A673 (cell line): ENCODE data around the gene RASGRF1. TPM values are rescaled to one million over a fixed set of nuclear protein-coding genes. Genes with fewer than 3 reads are reported as not detected.

ENCODE experiments used
- BruUV-seq: library from RNA; stranded (reverse); fragments of 400-500 nt; replicated peaks from 2 replicates; lab custom pipeline; 2021; lab: Mats Ljungman, UMichigan
- CTCF ChIA-PET: fragments of 300-600 bp; sonication (Branson Sonifier 250); formaldehyde crosslinking; loops from one replicate; lab custom pipeline; 2022; ENCODE audit warnings: antibody characterized with exemption; lab: Charles Lee
- POLR2A ChIA-PET: fragments of 300-600 bp; sonication (Branson Sonifier 250); formaldehyde crosslinking; loops from one replicate; lab custom pipeline; 2022; ENCODE audit warnings: antibody characterized with exemption; ENCODE audit not compliant: low non-redundant PET; lab: Charles Lee
- DNase-seq: peaks from one replicate; pipeline ENCODE4 v3.0.0-alpha.2; 2015; ENCODE audit warnings: low spot score
- H3K27ac ChIP-seq: fragments of 200-600 bp; sonication (generic); 2 replicates; pipeline ENCODE4 v1.5.1; 2016; ENCODE audit warnings: mixed run types, low read depth, mild to moderate bottlenecking, mixed read lengths, antibody characterized with exemption, low read length; ENCODE audit not compliant: poor library complexity, severe bottlenecking
- H3K27me3 ChIP-seq: fragments of 200-600 bp; sonication (generic); replicated peaks from 2 replicates; pipeline ENCODE4 v1.6.1; 2017; ENCODE audit warnings: mixed run types, low read depth, mild to moderate bottlenecking, mixed read lengths, antibody characterized with exemption, low read length; ENCODE audit not compliant: insufficient read depth, poor library complexity
- H3K36me3 ChIP-seq: fragments of 200-600 bp; sonication (generic); 2 replicates; pipeline ENCODE4 v1.6.1; 2016; ENCODE audit warnings: mixed run types, mild to moderate bottlenecking, mixed read lengths, antibody characterized with exemption, low read length; ENCODE audit not compliant: insufficient read depth, poor library complexity, severe bottlenecking
- H3K4me1 ChIP-seq: fragments of 200-600 bp; sonication (generic); 2 replicates; pipeline ENCODE4 v1.6.1; 2017; ENCODE audit warnings: mixed run types, mild to moderate bottlenecking, mixed read lengths, antibody characterized with exemption, low read length; ENCODE audit not compliant: insufficient read depth, poor library complexity, severe bottlenecking
- H3K4me3 ChIP-seq: fragments of 200-600 bp; sonication (generic); 2 replicates; pipeline ENCODE4 v1.5.1; 2016; ENCODE audit warnings: low read depth, mixed run types, mild to moderate bottlenecking, mixed read lengths, low read length; ENCODE audit not compliant: poor library complexity, severe bottlenecking
- H3K9me3 ChIP-seq: fragments of 200-600 bp; sonication (generic); 2 replicates; pipeline ENCODE4 v1.6.1; 2016; ENCODE audit warnings: mixed run types, low read depth, mild to moderate bottlenecking, mixed read lengths, antibody characterized with exemption, low read length; ENCODE audit not compliant: poor library complexity, severe bottlenecking
- CTCF ChIP-seq: fragments of 300-800, 200-600 bp; sonication (generic); conservative IDR thresholded peaks from 2 replicates; pipeline ENCODE4 v1.5.1; 2017; ENCODE audit warnings: low read depth, mild to moderate bottlenecking, antibody characterized with exemption, low read length, moderate library complexity, mixed read lengths
- EZH2 ChIP-seq: fragments of 200-600 bp; sonication (generic); IDR thresholded peaks from 2 replicates; pipeline ENCODE4 v1.6.1; 2017; ENCODE audit warnings: borderline replicate concordance, low read depth, mild to moderate bottlenecking, mixed read lengths, antibody characterized with exemption, low read length; ENCODE audit not compliant: poor library complexity, severe bottlenecking
- intact Hi-C: fragments of 100-400 bp; cut with micrococcal nuclease; formaldehyde crosslinking; loops from one replicate; pipeline ENCODE4 v1.10.0; 2022; ENCODE audit not compliant: unreplicated experiment
- total RNA-seq: library from RNA; stranded (reverse); gene quantifications from 2 replicates; pipeline ENCODE4 v1.2.3, GENCODE V29; 2021

Gene RASGRF1
- total RNA-seq, 1 experiment from 2014 or later: 0.73 TPM

DNA sequence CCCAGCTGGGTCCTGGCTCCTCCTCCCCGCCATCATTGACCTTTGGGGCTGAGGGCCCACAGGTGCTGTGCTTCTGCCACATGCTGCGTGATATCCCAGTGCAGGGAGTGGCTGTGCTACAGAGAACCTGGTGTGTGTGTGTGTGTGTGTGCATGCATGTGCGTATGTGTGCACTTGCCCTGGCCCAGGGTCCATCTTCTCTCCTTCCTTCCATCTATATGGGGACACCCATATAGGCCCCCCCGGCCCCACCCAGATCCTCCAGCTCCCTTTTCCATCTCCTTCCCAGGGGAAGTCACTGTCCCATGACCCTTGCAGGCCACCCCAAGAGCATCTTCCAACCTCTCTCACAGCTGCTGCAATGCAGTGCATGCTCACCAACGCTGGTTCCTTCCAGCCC, 12.6 kb downstream of the RASGRF1 start:
- TF ChIP-seq EZH2 (no peak), CTCF (no peak)
- CTCF ChIA-PET: no interaction called here
- intact Hi-C loops: no loop called here

DNA sequence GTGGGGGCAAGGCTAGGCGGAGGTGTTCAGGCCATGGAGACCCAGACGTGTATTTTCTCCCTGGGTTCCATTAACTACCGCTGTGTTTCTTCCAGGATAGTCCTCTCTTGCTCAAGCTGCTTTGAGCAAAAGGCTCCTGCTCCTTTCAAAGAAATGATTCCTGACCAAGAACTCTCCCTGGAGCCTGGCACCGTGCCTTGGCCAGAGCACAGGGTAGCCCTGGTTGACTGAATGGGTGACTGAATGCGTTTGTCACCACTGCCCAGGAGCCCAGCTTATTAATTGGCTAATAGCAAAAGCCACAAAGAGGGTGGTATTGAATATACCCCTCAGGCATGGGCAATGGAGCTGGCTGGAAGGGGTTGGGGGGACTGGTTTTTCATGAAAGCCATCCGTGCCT, 13.9 kb downstream of the RASGRF1 start:
- no peaks in the 10 kb centered on the region for H3K36me3 ChIP-seq
- CTCF ChIA-PET: no interaction called here

More for the DNA sequence above, 12.6 kb downstream of the RASGRF1 start:
- no peak for DNase-seq
- no peak overlapping the region for H3K27ac ChIP-seq
- H3K4me1 ChIP-seq: no peaks in the 10 kb centered on the region
- H3K27me3 ChIP-seq: peaks cover 13% of the 10 kb centered on the region
- no peak overlapping the region for H3K4me3 ChIP-seq
- no peaks in the 10 kb centered on the region for H3K9me3 ChIP-seq
- no TSS peak for BruUV-seq
- H3K36me3 ChIP-seq: no peaks in the 10 kb centered on the region
- POLR2A ChIA-PET: no interaction called here

DNA sequence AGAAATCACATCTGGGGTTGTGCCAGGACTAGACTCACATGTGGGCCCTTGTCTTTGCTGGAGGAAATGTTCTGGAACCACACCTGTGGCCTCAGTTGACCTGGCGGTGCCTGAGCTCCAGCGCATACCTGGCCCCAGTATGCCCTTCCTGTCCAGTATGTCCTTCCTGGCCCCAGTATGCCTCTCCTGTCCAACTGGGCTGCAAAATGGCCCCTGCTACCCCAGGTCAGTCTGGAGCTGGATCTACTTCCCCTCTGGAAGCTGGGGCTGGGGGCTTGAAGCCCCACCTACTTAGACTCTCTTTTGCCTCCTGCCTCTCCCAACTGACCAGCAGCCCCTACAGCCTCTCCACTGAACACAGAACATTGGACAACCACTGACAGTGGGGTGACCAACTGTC, 15.3 kb downstream of the RASGRF1 start:
- Histone ChIP-seq H3K4me3 (no peak overlapping the region), H3K27ac (no peak overlapping the region), H3K9me3 (no peaks in the 10 kb centered on the region), H3K36me3 (no peaks in the 10 kb centered on the region), H3K27me3 (no peaks in the 10 kb centered on the region), H3K4me1 (no peaks in the 10 kb centered on the region)
- ChIA-PET POLR2A (no interaction called here), CTCF (no interaction called here)
- no TSS peak for BruUV-seq
- no peak for DNase-seq
- TF ChIP-seq EZH2 (no peak), CTCF (no peak)
- intact Hi-C loops: no loop called here

More for the DNA sequence above, 13.9 kb downstream of the RASGRF1 start:
- POLR2A ChIA-PET: no interaction called here
- intact Hi-C loops: no loop called here
- no peaks in the 10 kb centered on the region for H3K27me3 ChIP-seq
- H3K4me1 ChIP-seq: no peaks in the 10 kb centered on the region
- no peak overlapping the region for H3K27ac ChIP-seq
- TF ChIP-seq EZH2 (no peak), CTCF (no peak)
- H3K9me3 ChIP-seq: no peaks in the 10 kb centered on the region
- H3K4me3 ChIP-seq: no peak overlapping the region
- BruUV-seq: no TSS peak
- DNase-seq: no peak
